Panc1 (cell line): ENCODE results near the gene NOL3. TPM values are rescaled to one million over a fixed set of nuclear protein-coding genes. Genes with fewer than 3 reads are reported as not detected.

Source experiments
- ATAC-seq: fragments of 200-7000 bp; cut with Tn5 transposase; 2 replicates; pipeline ENCODE4 v1.9.1; 2020; ENCODE audit warnings: mild to moderate bottlenecking, moderate library complexity
- BruUV-seq: library from RNA; stranded (reverse); fragments of 400-500 nt; replicated peaks from 2 replicates; lab custom pipeline; 2021; lab: Mats Ljungman, UMichigan
- CTCF ChIA-PET: fragments of 300-600 bp; sonication (Branson Sonifier 250); formaldehyde crosslinking; loops from one replicate; lab custom pipeline; 2022; ENCODE audit warnings: antibody characterized with exemption; lab: Charles Lee
- POLR2A ChIA-PET: fragments of 300-600 bp; sonication (Branson Sonifier 250); formaldehyde crosslinking; loops from one replicate; lab custom pipeline; 2022; ENCODE audit warnings: antibody characterized with exemption; lab: Charles Lee
- DNase-seq: peaks from one replicate; pipeline ENCODE4 v3.0.0-alpha.2; 2010; ENCODE audit warnings: low read depth, low spot score
- H3K27ac ChIP-seq: 2 replicates; pipeline ENCODE4 v1.5.1; 2011; ENCODE audit warnings: mild to moderate bottlenecking, low read length, inconsistent platforms
- H3K27me3 ChIP-seq: fragments of 200-500 bp; sonication (Bioruptor generic); 2 replicates; pipeline ENCODE4 v1.6.0; 2014; ENCODE audit warnings: low read length, inconsistent platforms; ENCODE audit not compliant: control insufficient read depth, insufficient read depth
- H3K36me3 ChIP-seq: fragments of 200-500 bp; sonication (Bioruptor generic); 2 replicates; pipeline ENCODE4 v1.5.1; 2014; ENCODE audit warnings: inconsistent platforms, mild to moderate bottlenecking, low read length, moderate library complexity; ENCODE audit not compliant: control insufficient read depth, insufficient read depth
- H3K4me1 ChIP-seq: 2 replicates; pipeline ENCODE4 v1.5.1; 2011; ENCODE audit warnings: inconsistent platforms, mild to moderate bottlenecking, low read length, moderate library complexity; ENCODE audit not compliant: control insufficient read depth, insufficient read depth
- H3K4me3 ChIP-seq, 2 experiments: 2 replicates each; pipeline ENCODE4 v1.5.1; 2011 to 2012; ENCODE audit warnings: low read depth in 2 of 2, low read length in 2 of 2, mild to moderate bottlenecking in 2 of 2, inconsistent platforms in 1 of 2, moderate library complexity in 1 of 2
- H3K9me3 ChIP-seq: fragments of 200-500 bp; sonication (Bioruptor generic); 2 replicates; pipeline ENCODE4 v1.5.1; 2014; ENCODE audit warnings: low read depth, mild to moderate bottlenecking, inconsistent platforms, low read length, moderate library complexity; ENCODE audit not compliant: control insufficient read depth, insufficient read depth
- CTCF ChIP-seq: fragments of 450-650 bp; IDR thresholded peaks from 2 replicates; pipeline ENCODE4 v1.5.1; 2017; ENCODE audit warnings: mild to moderate bottlenecking
- POLR2AphosphoS5 ChIP-seq: IDR thresholded peaks from 2 replicates; pipeline ENCODE4 v1.6.1; 2012; ENCODE audit warnings: mild to moderate bottlenecking, low read depth, low read length, moderate library complexity
- REST ChIP-seq, 2 experiments: IDR thresholded peaks; 2 replicates each; pipeline ENCODE4 v1.6.1; 2011 to 2012; ENCODE audit warnings: low read depth in 2 of 2, control low read depth in 1 of 2, low read length in 1 of 2, mild to moderate bottlenecking in 1 of 2, moderate library complexity in 1 of 2; ENCODE audit not compliant: insufficient read depth in 1 of 2
- SIN3A ChIP-seq: IDR thresholded peaks from 2 replicates; pipeline ENCODE4 v1.6.1; 2012; ENCODE audit warnings: low read depth, mild to moderate bottlenecking, low read length, moderate library complexity, borderline replicate concordance; ENCODE audit not compliant: insufficient read depth
- TCF7L2 ChIP-seq: IDR thresholded peaks from 2 replicates; pipeline ENCODE4 v1.6.1; 2011; ENCODE audit warnings: mild to moderate bottlenecking, low read depth, low read length, inconsistent platforms
- in situ Hi-C: cut with HindIII; loops from 2 replicates; pipeline ENCODE4 v1.10.0; 2016; ENCODE audit warnings: low sequenced_read_pairs, low pct_unique_long_range_greater_than_20kb
- intact Hi-C: fragments of 100-400 bp; cut with micrococcal nuclease; formaldehyde crosslinking; loops from one replicate; pipeline ENCODE4 v1.10.0; 2022; ENCODE audit not compliant: unreplicated experiment
- total RNA-seq: library from RNA; stranded (reverse); gene quantifications from one replicate; pipeline ENCODE4 v1.2.1, GENCODE V29; 2021; ENCODE audit not compliant: unreplicated experiment

NOL3 gene
- total RNA-seq, 1 experiment from 2014 or later: 27.9 TPM

GRCh38 chr16:67165121-67166078 lies 4.9 kb upstream of the NOL3 start:
- Histone ChIP-seq H3K4me1 (peaks cover 7% of the 10 kb centered on the region; the same call in 1 of the 2 replicates), H3K9me3 (no peaks in the 10 kb centered on the region), H3K27me3 (no peaks in the 10 kb centered on the region), H3K27ac (no peak overlapping the region), H3K4me3 (no peak overlapping the region), H3K36me3 (no peaks in the 10 kb centered on the region; the same call in 1 of the 2 replicates)
- ATAC-seq (no peak), DNase-seq (no peak)
- POLR2A ChIA-PET: interaction anchor here (0.6 kb wide), 1 partner anchor 82 kb away, joined by 4 read pairs; the partner anchor contains the start of gene FHOD1
- in situ Hi-C loops (no loop called here), intact Hi-C loops (no loop called here)
- BruUV-seq: no TSS peak
- TF ChIP-seq SIN3A (no peak), TCF7L2 (no peak), POLR2AphosphoS5 (no peak), CTCF (no peak), REST (IDR thresholded peaks at IDR 0.05; ENCODE audit: insufficient read depth in 1 of 2, low read depth in 2 of 2, low read length in 1 of 2) (no peak)
- CTCF ChIA-PET: no interaction called here

- CTCF ChIA-PET: no interaction called here
- ATAC-seq: no peak
Observed at GRCh38 chr16:67166110-67166547, 4.2 kb upstream of the NOL3 start.

More at GRCh38 chr16:67166110-67166547, 4.2 kb upstream of the NOL3 start:
- Histone ChIP-seq H3K27me3 (no peaks in the 10 kb centered on the region), H3K27ac (no peak overlapping the region), H3K4me1 (peaks cover 12% of the 10 kb centered on the region), H3K9me3 (no peaks in the 10 kb centered on the region), H3K36me3 (no peaks in the 10 kb centered on the region; the same call in 1 of the 2 replicates), H3K4me3 (no peak overlapping the region)
- in situ Hi-C loops: no loop called here
- POLR2A ChIA-PET: no interaction called here
- DNase-seq: no peak
- no peak for TF ChIP-seq SIN3A
- TF ChIP-seq TCF7L2: no peak
- no peak for TF ChIP-seq REST (IDR thresholded peaks at IDR 0.05; ENCODE audit: insufficient read depth in 1 of 2, low read depth in 2 of 2, low read length in 1 of 2)
- no peak for TF ChIP-seq POLR2AphosphoS5
- no peak for TF ChIP-seq CTCF
- intact Hi-C loops: no loop called here
- BruUV-seq: no TSS peak
